CD4-positive, alpha-beta T cell treated with Interleukin-6 for 4 hours (primary cell): ENCODE results near the gene CWC15.
"Not testable (repeated sequence)": the region's sequence is repeated elsewhere in the genome, so short reads cannot be mapped to it uniquely, and the experiment has no call there.

ENCODE experiments used
- DNase-seq: peaks from one replicate; pipeline ENCODE4 v3.0.0-alpha.2; 2020; ENCODE audit warnings: mixed read lengths

Gene CWC15

GRCh38 chr11:94973099-94973968, at the start of gene CWC15, which contains the start of gene KDM4D:
Gene CWC15 (minus strand): TSS chr11:94973556. CDS start chr11:94972185, 1,371 bp downstream.
Gene KDM4D (plus strand): TSS chr11:94973709. CDS start chr11:94997373, 23,664 bp downstream.
- peak; percentile 95 for DNase-seq

DNA sequence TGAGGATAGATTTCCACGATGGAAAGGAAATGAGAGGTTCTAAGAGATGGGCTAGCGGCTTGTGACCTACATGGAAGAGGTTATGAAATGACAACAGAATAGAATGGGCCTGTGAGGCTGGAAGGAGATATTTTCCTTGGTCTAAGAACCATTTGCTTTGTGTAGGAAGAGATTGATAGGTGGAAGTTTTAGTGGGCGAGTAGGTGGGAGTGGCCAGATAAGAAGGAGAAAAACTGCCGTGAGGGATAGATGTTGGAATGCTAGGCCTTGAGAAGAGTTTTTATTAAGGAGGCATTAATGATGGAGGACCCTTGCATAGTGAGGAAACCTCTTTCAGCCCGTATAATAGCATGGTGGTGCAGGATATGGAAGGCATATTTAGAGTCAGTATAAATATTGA, 48.1 kb upstream of the CWC15 start:
- DNase-seq: not testable (repeated sequence)

DNA sequence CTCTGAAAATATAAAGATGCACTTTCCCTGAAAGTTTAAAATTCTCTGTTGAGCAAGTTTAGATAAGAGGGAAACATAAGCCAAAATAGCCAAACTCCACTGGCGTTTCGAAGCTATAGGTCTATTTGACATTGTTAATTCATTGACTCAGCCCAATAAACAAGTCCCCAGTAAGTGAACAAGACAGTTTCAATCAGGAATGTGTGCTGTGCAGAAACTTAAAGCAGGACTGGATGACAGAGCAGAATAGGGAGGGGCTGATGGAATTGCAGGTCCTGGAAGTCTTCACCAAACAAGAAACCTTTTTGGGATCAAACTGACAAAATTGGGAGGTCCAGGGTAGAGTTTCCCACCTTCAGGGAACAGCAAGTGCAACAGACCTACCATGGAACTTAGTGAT, 42.8 kb upstream of the CWC15 start:
- no peak for DNase-seq

GRCh38 chr11:95014184-95014821, 40.9 kb upstream of the CWC15 start:
- no peak for DNase-seq

- no peak for DNase-seq
Measured at GRCh38 chr11:95011376-95011775, 38.0 kb upstream of the CWC15 start.

GRCh38 chr11:95005642-95006041, 32.3 kb upstream of the CWC15 start:
- DNase-seq: no peak

DNA sequence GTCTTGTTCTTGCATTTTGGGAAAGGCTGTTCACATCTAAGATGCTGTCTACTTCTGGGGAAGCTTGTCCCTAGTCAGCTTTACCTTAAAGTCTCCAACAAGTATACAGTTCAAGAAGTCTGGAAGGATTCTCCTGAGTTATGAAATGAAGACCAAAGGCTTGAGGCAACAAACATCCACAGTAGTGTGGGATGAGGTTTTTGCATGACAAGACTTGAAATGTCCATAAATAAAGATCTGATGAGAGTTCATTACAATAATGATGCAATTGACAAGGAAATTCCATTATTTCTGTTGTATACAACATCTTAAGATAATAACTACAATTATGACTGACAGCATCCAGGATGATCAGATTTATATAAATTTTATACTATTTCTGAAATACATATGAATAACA, 30.4 kb upstream of the CWC15 start:
- no peak for DNase-seq

DNA sequence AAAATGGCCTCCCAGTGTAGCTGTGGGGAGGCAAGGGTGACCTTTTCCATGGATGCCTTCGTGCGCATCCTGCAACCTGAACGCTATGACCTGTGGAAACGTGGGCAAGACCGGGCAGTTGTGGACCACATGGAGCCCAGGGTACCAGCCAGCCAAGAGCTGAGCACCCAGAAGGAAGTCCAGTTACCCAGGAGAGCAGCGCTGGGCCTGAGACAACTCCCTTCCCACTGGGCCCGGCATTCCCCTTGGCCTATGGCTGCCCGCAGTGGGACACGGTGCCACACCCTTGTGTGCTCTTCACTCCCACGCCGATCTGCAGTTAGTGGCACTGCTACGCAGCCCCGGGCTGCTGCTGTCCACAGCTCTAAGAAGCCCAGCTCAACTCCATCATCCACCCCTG, 24.9 kb upstream of the CWC15 start:
- no peak for DNase-seq

DNA sequence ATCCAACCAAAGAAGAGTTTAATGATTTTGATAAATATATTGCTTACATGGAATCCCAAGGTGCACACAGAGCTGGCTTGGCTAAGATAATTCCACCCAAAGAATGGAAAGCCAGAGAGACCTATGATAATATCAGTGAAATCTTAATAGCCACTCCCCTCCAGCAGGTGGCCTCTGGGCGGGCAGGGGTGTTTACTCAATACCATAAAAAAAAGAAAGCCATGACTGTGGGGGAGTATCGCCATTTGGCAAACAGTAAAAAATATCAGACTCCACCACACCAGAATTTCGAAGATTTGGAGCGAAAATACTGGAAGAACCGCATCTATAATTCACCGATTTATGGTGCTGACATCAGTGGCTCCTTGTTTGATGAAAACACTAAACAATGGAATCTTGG, 24.1 kb upstream of the CWC15 start:
- no peak for DNase-seq

- DNase-seq: no peak
Measured at GRCh38 chr11:94993400-94993943, 20.1 kb upstream of the CWC15 start.

GRCh38 chr11:94988748-94989147, 15.4 kb upstream of the CWC15 start:
- DNase-seq: no peak

DNA sequence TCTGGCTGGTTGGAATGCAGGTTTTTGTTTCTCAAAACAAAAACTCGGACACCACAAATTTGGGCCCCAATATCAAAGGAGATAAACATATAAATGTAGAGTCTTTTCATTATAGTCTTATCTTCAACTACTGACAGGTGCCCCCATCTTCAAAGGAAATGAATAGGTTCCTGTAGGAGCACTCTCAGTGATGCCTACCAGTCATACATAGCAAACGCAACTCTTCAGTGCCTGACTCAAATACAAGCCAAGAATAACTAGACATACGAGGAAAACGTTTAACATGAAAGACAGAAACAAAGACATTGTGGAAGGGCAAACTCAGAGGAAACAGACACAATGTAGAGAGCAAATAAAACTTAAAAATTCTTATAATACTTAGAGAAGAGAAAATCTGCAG, 14.0 kb upstream of the CWC15 start:
- DNase-seq: no peak

DNA sequence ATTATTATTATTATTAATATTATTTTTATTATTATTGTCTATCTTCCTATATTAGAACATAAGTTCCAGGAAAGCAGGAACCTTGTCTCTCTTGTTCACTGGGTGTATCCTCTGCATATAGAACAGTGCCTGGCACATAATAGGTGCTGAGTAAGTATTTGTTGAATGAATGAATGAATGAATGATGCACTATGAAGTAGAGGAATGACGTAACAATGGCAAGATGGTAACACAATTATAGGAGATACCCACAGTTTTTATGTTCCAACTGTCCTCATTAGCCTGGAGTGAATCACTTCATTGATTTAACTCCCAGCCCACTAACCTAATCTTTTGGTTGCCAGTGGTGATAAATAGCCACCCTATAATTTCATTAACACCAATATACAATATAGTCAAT, 2.2 kb upstream of the CWC15 start:
- DNase-seq: no peak

DNA sequence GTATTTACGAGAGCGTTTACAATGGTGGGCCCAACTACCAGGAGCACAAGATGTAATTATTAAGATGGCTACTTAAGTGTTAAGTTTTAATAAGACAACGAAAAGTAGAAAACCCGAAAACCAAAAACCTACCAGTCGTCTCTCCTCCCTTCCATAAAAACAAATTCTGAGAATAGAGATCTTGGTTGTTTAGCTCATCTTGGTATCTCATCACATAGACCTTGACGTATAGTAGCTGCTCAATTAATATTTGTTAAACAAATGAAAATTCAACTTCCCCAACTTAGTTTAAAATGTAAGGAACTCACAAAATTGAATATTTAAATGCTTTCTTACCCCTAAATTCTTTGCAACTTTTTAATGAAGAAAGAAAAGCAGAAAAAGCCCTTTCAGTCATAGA, 822 bp upstream of the CWC15 start:
- no peak for DNase-seq

DNA sequence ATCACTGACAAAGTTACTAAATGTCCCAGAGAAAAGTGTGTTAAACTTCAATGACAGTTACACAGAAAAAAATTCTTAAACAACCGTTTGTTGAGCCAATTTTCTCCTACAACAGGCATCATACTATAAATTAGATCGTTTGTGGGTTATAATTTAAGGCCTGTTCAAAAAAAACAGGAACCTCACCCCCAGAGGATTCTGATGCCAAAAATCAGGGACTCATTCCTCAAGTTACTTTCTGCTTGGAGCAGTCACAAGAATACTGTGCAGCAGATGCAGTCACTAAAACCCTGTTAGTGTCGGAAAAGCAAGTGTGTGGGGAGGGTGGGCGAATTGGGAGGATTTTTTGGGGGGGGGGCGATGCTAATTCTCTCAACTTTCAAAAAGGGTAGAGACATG, 657 bp downstream of the CWC15 start:
- DNase-seq: no peak

GRCh38 chr11:94968334-94968958, 4.9 kb downstream of the CWC15 start:
- DNase-seq: no peak

DNA sequence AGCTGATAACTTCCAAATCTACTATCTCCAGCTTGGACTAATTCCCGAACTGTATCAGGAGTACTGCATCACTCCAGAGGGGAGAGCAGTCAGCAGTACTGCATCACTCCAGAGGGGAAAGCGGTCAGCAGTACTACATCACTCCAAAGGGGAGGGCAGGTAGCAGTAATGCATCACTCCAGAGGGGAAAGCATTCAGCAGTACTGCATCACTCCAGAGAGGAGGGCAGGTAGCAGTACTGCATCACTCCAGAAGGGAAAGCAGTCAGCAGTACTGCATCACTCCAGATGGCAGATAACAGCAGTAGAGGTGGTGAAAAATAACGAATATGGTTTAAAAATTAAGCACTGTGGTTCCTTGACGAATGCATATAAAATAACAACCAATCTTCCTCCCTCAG, 8.4 kb downstream of the CWC15 start:
- DNase-seq: no peak

DNA sequence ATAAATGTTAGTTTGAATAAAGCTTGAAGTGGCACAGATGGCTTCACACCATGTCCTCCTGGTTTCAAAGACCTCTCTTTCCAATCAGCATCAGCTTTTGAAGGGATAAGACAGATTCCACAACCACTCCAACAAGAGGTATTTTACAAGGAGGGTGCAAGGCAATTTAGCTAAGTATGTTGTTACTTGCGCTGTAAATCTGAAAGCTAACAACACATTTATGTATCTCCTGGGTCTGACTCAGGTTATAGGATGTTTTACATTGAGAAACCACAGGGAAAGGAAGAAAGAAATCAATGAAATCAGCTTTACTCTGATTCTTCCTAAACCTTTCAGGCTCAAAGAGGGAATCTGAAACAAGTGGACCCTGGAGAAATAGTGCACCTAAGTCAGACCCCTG, 12.1 kb downstream of the CWC15 start:
- DNase-seq: no peak

DNA sequence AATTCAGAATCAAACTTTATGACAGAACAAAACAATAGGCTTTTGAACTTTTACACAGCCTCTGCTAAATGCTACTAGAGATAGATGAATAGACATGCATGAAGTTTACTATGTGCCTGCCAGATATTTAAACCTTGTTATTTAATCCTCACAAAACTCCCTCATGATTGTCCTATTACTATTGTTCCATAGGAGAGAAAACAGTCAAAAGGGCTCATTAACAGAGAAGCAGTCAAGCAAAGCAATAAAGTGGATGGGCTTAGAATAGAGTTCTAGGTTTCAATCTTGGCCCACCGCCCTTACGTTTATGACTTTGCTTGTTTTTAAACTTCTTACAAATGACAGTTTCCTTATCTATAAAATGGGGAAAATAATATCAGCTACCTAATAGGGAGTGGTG, 12.9 kb downstream of the CWC15 start:
- DNase-seq: no peak

GRCh38 chr11:94959179-94959578, 14.2 kb downstream of the CWC15 start:
- no peak for DNase-seq

GRCh38 chr11:94958121-94958696, 15.1 kb downstream of the CWC15 start:
- DNase-seq: no peak

GRCh38 chr11:94956963-94957362, 16.4 kb downstream of the CWC15 start:
- DNase-seq: no peak

DNA sequence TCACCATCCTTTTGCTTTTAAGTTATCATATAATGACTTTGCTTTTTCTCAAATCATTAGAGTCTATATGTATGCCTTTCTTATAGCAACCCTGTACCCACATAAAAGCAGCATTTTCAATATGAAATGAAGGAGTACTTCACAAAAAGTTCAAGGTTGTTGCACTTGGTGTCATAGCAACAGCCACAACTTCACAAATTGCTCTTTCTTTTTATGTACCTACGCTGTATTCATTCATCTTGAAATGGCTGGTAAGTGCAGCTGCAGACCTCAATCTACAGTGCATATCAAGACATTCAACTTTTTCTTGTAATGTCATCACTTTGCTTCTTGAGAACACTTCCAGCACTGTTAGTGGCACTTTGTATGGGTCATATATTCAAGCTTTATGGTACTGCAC, 18.6 kb downstream of the CWC15 start:
- no peak for DNase-seq
